GM12892 (cell line): ENCODE measurements around the gene CNOT10.

ENCODE experiments used
- POLR2A ChIP-seq: IDR thresholded peaks from 2 replicates; pipeline ENCODE4 v1.6.1; 2011; ENCODE audit warnings: low read depth, low read length, control low read depth
- POLR2AphosphoS5 ChIP-seq: IDR thresholded peaks from 2 replicates; pipeline ENCODE4 v1.6.1; 2011; ENCODE audit warnings: low read depth, low read length, control low read depth
- TAF1 ChIP-seq: IDR thresholded peaks from 2 replicates; pipeline ENCODE4 v1.6.1; 2011; ENCODE audit warnings: low read depth, mild to moderate bottlenecking, control low read depth, low read length, borderline replicate concordance

GRCh38 chr3:32708672-32709283 lies 23.8 kb downstream of the CNOT10 start:
- no peak for TF ChIP-seq POLR2AphosphoS5
- TF ChIP-seq POLR2A, result no peak
- no peak for TF ChIP-seq TAF1
